Caki2 (cell line): ENCODE results near the gene HBA1. TPM values are rescaled to one million over a fixed set of nuclear protein-coding genes. Genes with fewer than 3 reads are reported as not detected.
"Not testable (repeated sequence)": the region's sequence is repeated elsewhere in the genome, so short reads cannot be mapped to it uniquely, and the experiment has no call there.

Experiments used
- DNase-seq: peaks from one replicate; pipeline ENCODE4 v3.0.0-alpha.2; 2015; ENCODE audit warnings: low read depth
- in situ Hi-C: cut with HindIII; loops from 2 replicates; pipeline ENCODE4 v1.10.0; 2016; ENCODE audit warnings: low sequenced_read_pairs, low pct_unique_long_range_greater_than_20kb, mixed read lengths
- total RNA-seq: library from RNA; depleted of rRNA; stranded (reverse); fragments of >200 nt; shearing (Covaris generic); gene quantifications from 2 replicates; pipeline ENCODE4 v1.2.3, GENCODE V29; 2014; ENCODE audit warnings: low replicate concordance

Gene HBA1
- total RNA-seq, 1 experiment from 2014 or later: not detected

DNA sequence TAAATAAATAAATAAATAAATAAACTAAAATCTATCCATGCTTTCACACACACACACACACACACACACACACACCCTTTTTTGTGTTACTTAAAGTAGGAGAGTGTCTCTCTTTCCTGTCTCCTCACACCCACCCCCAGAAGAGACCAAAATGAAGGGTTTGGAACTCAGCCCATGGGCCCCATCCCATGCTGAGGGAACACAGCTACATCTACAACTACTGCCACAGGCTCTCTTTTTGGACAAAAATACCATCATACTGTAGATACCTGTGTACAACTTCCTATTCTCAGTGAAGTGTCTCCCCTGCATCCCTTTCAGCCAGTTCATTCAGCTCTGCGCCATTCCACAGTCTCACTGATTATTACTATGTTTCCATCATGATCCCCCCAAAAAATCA is 5.7 kb upstream of the HBA1 start:
- no peak for DNase-seq

DNA sequence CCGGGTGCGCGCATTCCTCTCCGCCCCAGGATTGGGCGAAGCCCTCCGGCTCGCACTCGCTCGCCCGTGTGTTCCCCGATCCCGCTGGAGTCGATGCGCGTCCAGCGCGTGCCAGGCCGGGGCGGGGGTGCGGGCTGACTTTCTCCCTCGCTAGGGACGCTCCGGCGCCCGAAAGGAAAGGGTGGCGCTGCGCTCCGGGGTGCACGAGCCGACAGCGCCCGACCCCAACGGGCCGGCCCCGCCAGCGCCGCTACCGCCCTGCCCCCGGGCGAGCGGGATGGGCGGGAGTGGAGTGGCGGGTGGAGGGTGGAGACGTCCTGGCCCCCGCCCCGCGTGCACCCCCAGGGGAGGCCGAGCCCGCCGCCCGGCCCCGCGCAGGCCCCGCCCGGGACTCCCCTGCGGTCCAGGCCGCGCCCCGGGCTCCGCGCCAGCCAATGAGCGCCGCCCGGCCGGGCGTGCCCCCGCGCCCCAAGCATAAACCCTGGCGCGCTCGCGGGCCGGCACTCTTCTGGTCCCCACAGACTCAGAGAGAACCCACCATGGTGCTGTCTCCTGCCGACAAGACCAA is 4.0 kb upstream of the HBA1 start, which contains the start of gene HBA2:
Gene HBA2 (plus strand): TSS at position 503 of the 568 bp plus-strand sequence. CDS start 37 bp downstream, at position 540.
- DNase-seq, in situ Hi-C loops: not testable (repeated sequence)

More for the DNA sequence above, 5.7 kb upstream of the HBA1 start:
- in situ Hi-C loops: no loop called here

DNA sequence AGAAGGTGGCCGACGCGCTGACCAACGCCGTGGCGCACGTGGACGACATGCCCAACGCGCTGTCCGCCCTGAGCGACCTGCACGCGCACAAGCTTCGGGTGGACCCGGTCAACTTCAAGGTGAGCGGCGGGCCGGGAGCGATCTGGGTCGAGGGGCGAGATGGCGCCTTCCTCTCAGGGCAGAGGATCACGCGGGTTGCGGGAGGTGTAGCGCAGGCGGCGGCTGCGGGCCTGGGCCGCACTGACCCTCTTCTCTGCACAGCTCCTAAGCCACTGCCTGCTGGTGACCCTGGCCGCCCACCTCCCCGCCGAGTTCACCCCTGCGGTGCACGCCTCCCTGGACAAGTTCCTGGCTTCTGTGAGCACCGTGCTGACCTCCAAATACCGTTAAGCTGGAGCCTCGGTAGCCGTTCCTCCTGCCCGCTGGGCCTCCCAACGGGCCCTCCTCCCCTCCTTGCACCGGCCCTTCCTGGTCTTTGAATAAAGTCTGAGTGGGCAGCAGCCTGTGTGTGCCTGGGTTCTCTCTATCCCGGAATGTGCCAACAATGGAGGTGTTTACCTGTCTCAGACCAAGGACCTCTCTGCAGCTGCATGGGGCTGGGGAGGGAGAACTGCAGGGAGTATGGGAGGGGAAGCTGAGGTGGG is 3.1 kb upstream of the HBA1 start:
- DNase-seq, in situ Hi-C loops: not testable (repeated sequence)

DNA sequence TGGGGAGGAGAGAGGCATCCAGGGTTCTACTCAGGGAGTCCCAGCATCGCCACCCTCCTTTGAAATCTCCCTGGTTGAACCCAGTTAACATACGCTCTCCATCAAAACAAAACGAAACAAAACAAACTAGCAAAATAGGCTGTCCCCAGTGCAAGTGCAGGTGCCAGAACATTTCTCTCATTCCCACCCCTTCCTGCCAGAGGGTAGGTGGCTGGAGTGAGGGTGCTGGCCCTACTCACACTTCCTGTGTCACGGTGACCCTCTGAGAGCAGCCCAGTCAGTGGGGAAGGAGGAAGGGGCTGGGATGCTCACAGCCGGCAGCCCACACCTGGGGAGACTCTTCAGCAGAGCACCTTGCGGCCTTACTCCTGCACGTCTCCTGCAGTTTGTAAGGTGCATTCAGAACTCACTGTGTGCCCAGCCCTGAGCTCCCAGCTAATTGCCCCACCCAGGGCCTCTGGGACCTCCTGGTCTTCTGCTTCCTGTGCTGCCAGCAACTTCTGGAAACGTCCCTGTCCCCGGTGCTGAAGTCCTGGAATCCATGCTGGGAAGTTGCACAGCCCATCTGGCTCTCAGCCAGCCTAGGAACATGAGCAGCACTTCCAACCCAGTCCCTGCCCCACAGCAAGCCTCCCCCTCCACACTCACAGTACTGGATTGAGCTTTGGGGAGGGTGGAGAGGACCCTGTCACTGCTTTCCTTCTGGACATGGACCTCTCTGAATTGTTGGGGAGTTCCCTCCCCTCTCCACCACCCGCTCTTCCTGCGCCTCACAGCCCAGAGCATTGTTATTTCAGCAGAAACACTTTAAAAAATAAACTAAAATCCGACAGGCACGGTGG is 2.3 kb upstream of the HBA1 start:
- DNase-seq: peak; percentile 25
- in situ Hi-C loops: not testable (repeated sequence)

DNA sequence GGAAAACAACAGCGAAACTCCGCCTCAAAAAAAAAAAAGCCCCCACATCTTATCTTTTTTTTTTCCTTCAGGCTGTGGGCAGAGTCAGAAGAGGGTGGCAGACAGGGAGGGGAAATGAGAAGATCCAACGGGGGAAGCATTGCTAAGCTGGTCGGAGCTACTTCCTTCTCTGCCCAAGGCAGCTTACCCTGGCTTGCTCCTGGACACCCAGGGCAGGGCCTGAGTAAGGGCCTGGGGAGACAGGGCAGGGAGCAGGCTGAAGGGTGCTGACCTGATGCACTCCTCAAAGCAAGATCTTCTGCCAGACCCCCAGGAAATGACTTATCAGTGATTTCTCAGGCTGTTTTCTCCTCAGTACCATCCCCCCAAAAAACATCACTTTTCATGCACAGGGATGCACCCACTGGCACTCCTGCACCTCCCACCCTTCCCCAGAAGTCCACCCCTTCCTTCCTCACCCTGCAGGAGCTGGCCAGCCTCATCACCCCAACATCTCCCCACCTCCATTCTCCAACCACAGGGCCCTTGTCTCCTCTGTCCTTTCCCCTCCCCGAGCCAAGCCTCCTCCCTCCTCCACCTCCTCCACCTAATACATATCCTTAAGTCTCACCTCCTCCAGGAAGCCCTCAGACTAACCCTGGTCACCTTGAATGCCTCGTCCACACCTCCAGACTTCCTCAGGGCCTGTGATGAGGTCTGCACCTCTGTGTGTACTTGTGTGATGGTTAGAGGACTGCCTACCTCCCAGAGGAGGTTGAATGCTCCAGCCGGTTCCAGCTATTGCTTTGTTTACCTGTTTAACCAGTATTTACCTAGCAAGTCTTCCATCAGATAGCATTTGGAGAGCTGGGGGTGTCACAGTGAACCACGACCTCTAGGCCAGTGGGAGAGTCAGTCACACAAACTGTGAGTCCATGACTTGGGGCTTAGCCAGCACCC is 1.2 kb upstream of the HBA1 start:
- in situ Hi-C loops: no loop called here

DNA sequence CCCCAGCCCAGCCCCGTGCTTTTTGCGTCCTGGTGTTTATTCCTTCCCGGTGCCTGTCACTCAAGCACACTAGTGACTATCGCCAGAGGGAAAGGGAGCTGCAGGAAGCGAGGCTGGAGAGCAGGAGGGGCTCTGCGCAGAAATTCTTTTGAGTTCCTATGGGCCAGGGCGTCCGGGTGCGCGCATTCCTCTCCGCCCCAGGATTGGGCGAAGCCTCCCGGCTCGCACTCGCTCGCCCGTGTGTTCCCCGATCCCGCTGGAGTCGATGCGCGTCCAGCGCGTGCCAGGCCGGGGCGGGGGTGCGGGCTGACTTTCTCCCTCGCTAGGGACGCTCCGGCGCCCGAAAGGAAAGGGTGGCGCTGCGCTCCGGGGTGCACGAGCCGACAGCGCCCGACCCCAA is 474 bp upstream of the HBA1 start:
- DNase-seq, in situ Hi-C loops: not testable (repeated sequence)

More for the DNA sequence above, 1.2 kb upstream of the HBA1 start:
- no peak for DNase-seq

DNA sequence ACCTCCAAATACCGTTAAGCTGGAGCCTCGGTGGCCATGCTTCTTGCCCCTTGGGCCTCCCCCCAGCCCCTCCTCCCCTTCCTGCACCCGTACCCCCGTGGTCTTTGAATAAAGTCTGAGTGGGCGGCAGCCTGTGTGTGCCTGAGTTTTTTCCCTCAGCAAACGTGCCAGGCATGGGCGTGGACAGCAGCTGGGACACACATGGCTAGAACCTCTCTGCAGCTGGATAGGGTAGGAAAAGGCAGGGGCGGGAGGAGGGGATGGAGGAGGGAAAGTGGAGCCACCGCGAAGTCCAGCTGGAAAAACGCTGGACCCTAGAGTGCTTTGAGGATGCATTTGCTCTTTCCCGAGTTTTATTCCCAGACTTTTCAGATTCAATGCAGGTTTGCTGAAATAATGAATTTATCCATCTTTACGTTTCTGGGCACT is 928 bp downstream of the HBA1 start:
- in situ Hi-C loops: no loop called here
- no peak for DNase-seq

DNA sequence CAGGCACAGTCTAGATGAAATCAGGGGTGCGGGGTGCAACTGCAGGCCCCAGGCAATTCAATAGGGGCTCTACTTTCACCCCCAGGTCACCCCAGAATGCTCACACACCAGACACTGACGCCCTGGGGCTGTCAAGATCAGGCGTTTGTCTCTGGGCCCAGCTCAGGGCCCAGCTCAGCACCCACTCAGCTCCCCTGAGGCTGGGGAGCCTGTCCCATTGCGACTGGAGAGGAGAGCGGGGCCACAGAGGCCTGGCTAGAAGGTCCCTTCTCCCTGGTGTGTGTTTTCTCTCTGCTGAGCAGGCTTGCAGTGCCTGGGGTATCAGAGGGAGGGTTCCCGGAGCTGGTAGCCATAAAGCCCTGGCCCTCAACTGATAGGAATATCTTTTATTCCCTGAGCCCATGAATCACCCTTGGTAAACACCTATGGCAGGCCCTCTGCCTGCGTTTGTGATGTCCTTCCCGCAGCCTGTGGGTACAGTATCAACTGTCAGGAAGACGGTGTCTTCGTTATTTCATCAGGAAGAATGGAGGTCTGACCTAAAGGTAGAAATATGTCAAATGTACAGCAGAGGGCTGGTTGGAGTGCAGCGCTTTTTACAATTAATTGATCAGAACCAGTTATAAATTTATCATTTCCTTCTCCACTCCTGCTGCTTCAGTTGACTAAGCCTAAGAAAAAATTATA is 1.6 kb downstream of the HBA1 start:
- in situ Hi-C loops: no loop called here

DNA sequence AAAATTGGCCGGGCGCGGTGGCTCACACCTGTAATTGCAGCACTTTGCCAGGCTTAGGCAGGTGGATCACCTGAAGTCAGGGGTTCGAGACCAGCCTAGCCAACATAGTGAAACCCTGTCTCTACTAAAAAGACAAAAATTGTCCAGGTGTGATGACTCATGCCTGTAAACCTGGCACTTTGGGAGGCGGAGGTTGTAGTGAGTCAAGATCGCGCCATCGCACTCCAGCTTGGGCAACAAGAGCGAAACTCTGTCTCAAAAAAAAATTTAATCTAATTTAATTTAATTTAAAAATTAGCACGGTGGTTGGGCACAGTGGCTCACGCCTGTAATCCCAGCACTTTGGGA is 2.2 kb downstream of the HBA1 start:
- DNase-seq: no peak
- in situ Hi-C loops: no loop called here

More for the DNA sequence above, 1.6 kb downstream of the HBA1 start:
- DNase-seq: no peak

DNA sequence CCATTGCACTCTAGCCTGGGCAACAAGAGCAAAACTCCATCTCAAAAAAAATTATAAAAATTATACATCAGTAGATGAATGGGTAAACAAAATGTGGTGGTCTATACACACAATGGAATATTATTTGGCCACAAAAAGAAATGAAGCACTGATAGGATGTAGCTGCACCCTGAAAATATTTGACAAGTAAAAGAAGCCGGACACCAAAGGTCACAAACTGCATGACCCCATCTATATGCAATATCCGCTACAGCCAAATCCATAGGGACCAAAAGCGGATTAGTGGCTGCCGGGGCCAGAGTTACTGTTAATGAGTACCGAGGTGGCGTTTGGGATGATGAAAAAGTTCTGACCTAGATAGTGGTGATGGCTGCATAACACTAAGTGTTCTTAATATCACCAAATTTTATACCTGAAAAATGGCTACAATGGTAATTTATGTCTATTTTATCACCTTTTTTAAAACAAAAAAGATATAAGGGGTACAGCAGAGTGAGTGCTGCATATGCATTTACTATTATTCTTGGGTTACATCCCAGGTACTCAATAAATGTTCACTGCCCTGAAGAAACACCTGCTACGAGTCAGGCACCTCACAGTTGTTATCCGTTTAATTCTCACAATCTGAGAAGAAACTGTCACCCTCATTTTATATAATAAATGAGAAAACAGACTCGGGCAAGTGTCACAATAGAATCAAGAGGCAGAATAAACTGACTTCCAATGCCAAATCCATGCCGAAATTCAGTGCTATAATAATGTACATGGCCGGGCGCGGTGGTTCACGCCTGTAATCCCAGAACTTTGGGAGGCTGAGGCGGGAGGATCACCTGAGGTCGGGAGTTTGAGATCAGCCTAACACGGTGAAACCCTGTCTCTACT is 3.0 kb downstream of the HBA1 start:
- in situ Hi-C loops: no loop called here
- DNase-seq: no peak

DNA sequence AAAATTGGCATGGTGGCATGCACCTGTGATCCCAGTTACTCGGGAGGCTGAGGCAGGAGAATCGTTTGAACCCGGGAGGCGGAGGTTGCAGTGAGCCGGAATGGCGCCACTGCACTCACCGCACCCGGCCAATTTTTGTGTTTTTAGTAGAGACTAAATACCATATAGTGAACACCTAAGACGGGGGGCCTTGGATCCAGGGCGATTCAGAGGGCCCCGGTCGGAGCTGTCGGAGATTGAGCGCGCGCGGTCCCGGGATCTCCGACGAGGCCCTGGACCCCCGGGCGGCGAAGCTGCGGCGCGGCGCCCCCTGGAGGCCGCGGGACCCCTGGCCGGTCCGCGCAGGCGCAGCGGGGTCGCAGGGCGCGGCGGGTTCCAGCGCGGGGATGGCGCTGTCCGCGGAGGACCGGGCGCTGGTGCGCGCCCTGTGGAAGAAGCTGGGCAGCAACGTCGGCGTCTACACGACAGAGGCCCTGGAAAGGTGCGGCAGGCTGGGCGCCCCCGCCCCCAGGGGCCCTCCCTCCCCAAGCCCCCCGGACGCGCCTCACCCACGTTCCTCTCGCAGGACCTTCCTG is 3.7 kb downstream of the HBA1 start, which contains the start of gene HBQ1:
Gene HBQ1 (plus strand): TSS at position 359 of the 575 bp plus-strand sequence. CDS start 28 bp downstream, at position 387.
- DNase-seq: no peak
- in situ Hi-C loops: no loop called here

DNA sequence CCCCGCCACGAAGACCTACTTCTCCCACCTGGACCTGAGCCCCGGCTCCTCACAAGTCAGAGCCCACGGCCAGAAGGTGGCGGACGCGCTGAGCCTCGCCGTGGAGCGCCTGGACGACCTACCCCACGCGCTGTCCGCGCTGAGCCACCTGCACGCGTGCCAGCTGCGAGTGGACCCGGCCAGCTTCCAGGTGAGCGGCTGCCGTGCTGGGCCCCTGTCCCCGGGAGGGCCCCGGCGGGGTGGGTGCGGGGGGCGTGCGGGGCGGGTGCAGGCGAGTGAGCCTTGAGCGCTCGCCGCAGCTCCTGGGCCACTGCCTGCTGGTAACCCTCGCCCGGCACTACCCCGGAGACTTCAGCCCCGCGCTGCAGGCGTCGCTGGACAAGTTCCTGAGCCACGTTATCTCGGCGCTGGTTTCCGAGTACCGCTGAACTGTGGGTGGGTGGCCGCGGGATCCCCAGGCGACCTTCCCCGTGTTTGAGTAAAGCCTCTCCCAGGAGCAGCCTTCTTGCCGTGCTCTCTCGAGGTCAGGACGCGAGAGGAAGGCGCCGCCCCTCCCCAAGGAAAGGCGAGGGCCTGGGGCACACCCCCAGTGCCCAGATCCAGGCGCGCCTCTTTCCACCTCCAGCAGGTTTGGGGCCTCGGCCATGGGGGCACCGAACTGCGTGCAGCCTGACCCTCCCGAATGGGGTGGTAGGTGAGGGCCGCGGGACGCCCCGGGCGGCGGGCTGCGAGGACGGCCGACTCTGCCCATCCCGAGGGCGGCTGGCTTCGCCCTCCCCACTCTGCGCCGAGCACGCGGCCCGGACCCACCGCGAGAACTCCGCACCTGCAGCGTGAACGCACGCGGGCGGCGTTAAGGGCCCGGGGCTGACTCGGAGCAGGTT is 4.4 kb downstream of the HBA1 start:
- in situ Hi-C loops: no loop called here
- peak; percentile 72 for DNase-seq

DNA sequence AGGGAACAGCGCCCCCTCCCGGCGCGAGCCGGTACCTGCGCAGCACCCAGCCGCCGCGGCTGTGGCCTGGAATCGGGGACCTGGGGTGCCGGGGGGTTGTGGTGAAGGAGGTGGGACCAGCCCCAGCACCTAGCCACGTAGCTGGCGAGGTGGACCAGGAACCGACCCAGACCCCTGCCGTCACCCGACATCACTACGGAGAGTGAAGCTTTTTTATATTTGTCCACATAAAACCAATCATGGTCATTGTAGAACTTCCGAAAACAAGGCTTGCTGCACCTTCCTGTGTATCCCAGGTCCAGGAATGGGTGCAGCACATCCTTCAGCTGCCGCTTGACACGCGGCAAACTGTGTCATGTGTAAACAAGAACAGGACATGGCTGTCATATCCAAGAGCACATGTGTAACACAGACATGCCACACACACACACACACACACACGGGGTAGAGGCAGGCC is 5.1 kb downstream of the HBA1 start:
- no peak for DNase-seq
- in situ Hi-C loops: no loop called here

DNA sequence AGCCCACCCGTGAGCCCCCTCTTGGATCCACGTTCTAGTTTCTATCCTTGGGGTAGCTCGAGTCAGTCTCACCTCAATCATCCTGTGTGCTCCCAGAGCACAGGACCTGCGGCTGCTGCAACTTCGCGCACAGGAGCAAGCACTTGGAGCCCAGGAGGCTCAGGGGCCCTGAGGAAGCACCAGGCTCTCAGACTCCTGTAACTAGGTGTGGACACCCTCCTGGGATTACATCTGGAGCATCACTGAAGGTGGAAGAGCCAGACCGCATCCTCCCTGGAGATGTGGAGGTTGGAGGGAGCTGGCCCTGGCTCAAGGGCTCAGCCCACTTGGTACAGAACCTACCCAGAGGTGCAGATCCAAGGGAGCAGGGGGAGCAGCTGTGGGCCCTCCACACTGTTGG is 6.5 kb downstream of the HBA1 start:
- DNase-seq: no peak
- in situ Hi-C loops: no loop called here

DNA sequence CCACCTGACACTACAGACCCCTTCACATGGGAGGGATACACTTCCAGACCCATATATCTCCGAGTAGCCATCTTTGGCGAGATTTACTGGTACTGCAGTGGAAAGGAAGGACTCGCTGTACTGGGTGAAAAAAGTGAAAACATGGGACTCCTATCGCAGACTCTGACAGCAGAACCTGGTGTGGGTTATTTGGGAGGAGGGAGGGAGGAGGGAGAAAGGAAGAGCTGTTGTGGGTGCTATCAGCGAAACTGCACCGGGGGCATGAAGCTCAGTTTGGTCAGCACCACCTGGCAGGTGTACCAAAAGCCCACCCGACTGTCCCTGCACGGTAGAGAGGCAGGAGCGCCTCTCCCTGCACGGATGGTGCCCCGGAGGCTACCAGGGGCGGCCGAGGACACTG is 8.7 kb downstream of the HBA1 start:
- in situ Hi-C loops: no loop called here

More for the DNA sequence above, 8.7 kb downstream of the HBA1 start:
- DNase-seq: no peak
